ENCODE data around the gene TPMT. TPM values are rescaled to one million over a fixed set of nuclear protein-coding genes. Genes with fewer than 3 reads are reported as not detected.

TPMT gene
- total and polyA plus RNA-seq, 9 donors: 4.2 to 11.5 (median 5.4) TPM

- H3K4me1 ChIP-seq (ENCODE audit: insufficient read depth): no peaks in the 10 kb centered on the region
- no peak overlapping the region for H3K4me3 ChIP-seq
- no peaks in the 10 kb centered on the region for H3K36me3 ChIP-seq
- whole genome bisulfite sequencing, 3 donors: 87 to 88% (median 87%) methylated on average over 5 of the region's 5 CpGs
- no peak for TF ChIP-seq POLR2A (IDR thresholded peaks at IDR 0.05)
- TF ChIP-seq EP300 (IDR thresholded peaks at IDR 0.05): no peak
- no peak for TF ChIP-seq CTCF (IDR thresholded peaks at IDR 0.05)
- no peaks in the 10 kb centered on the region for H3K27me3 ChIP-seq
- no peak for DNase-seq
- intact Hi-C loops (cut with DNase I): no loop called here
- H3K9me3 ChIP-seq: no peaks in the 10 kb centered on the region
- no peak overlapping the region for H3K27ac ChIP-seq
Measured at GRCh38 chr6:18117136-18117535, 37.7 kb downstream of the TPMT start.

GRCh38 chr6:18115356-18115755 is 39.5 kb downstream of the TPMT start:
- intact Hi-C loops (cut with DNase I): no loop called here
- no peaks in the 10 kb centered on the region for H3K4me1 ChIP-seq (ENCODE audit: insufficient read depth)

GRCh38 chr6:18110162-18110561 is 44.7 kb downstream of the TPMT start:
- no peaks in the 10 kb centered on the region for H3K4me1 ChIP-seq (ENCODE audit: insufficient read depth)
- H3K36me3 ChIP-seq: no peaks in the 10 kb centered on the region
- no peaks in the 10 kb centered on the region for H3K9me3 ChIP-seq
- H3K4me3 ChIP-seq: no peak overlapping the region
- H3K27me3 ChIP-seq: no peaks in the 10 kb centered on the region
- TF ChIP-seq POLR2A (IDR thresholded peaks at IDR 0.05): no peak
- TF ChIP-seq CTCF (IDR thresholded peaks at IDR 0.05): no peak
- no peak for TF ChIP-seq EP300 (IDR thresholded peaks at IDR 0.05)
- no peak overlapping the region for H3K27ac ChIP-seq
- DNase-seq: no peak
- intact Hi-C loops (cut with DNase I): no loop called here

More at GRCh38 chr6:18115356-18115755, 39.5 kb downstream of the TPMT start:
- Histone ChIP-seq H3K27ac (no peak overlapping the region), H3K27me3 (no peaks in the 10 kb centered on the region), H3K4me3 (no peak overlapping the region), H3K36me3 (no peaks in the 10 kb centered on the region), H3K9me3 (no peaks in the 10 kb centered on the region)
- WGBS, 3 donors: 69 to 80% (median 73%) methylated on average over 2 of the region's 2 CpGs
- TF ChIP-seq EP300 (IDR thresholded peaks at IDR 0.05) (no peak), CTCF (IDR thresholded peaks at IDR 0.05) (no peak), POLR2A (IDR thresholded peaks at IDR 0.05) (no peak)
- DNase-seq: no peak

- H3K27me3 ChIP-seq: no peaks in the 10 kb centered on the region
- H3K4me3 ChIP-seq: no peak overlapping the region
- 97 to 100% (median 97%) methylated on average over 1 of the region's 1 CpG for WGBS, 3 donors
- no peak for TF ChIP-seq EP300 (IDR thresholded peaks at IDR 0.05)
- TF ChIP-seq CTCF (IDR thresholded peaks at IDR 0.05): no peak
- TF ChIP-seq POLR2A (IDR thresholded peaks at IDR 0.05): no peak
- no peak overlapping the region for H3K27ac ChIP-seq
- intact Hi-C loops (cut with DNase I): no loop called here
- no peaks in the 10 kb centered on the region for H3K9me3 ChIP-seq
- no peaks in the 10 kb centered on the region for H3K4me1 ChIP-seq (ENCODE audit: insufficient read depth)
- no peak for DNase-seq
- no peaks in the 10 kb centered on the region for H3K36me3 ChIP-seq
Measured at GRCh38 chr6:18107061-18107460, 47.8 kb downstream of the TPMT start.
